IPS DF 6.9 (cell line): Measurements from ENCODE around the gene LTF.
A peak's percentile ranks its signal among the peaks of the same experiment; 100 is the strongest.

Experiments used
- DNase-seq: peaks from one replicate; pipeline ENCODE4 v3.0.0-alpha.2; 2013; ENCODE audit warnings: low read depth, low spot score
- H3K27ac ChIP-seq: one replicate; pipeline ENCODE4 v1.5.1; 2013; ENCODE audit warnings: low read length, control low read depth
- H3K27me3 ChIP-seq: 2 replicates; pipeline ENCODE4 v1.6.1; 2013; ENCODE audit warnings: mild to moderate bottlenecking, low read length; ENCODE audit not compliant: control insufficient read depth, insufficient read depth
- H3K36me3 ChIP-seq: 2 replicates; pipeline ENCODE4 v1.6.1; 2013; ENCODE audit warnings: low read length; ENCODE audit not compliant: control insufficient read depth, insufficient read depth
- H3K4me1 ChIP-seq: 2 replicates; pipeline ENCODE4 v1.6.1; 2013; ENCODE audit warnings: low read length; ENCODE audit not compliant: control insufficient read depth, insufficient read depth
- H3K4me3 ChIP-seq: 2 replicates; pipeline ENCODE4 v1.5.1; 2013; ENCODE audit warnings: mild to moderate bottlenecking, low read length
- H3K9me3 ChIP-seq: 2 replicates; pipeline ENCODE4 v1.6.1; 2013; ENCODE audit warnings: low read length, inconsistent platforms; ENCODE audit not compliant: control insufficient read depth, insufficient read depth
- WGBS: extraction: QIAGEN DNeasy Blood & Tissue Kit; methylation state at CpG from one replicate; pipeline ENCODE4 v1.1.7; 2013; ENCODE audit warnings: mixed read lengths, missing lambda C conversion rate; ENCODE audit not compliant: insufficient read length, insufficient coverage; 5-methylcytosine and 5-hydroxymethylcytosine counted together

Gene LTF

GRCh38 chr3:46490338-46491084, 25.8 kb upstream of the LTF start:
- no peaks in the 10 kb centered on the region for H3K27me3 ChIP-seq
- H3K4me3 ChIP-seq, result no peak overlapping the region
- H3K9me3 ChIP-seq, result no peaks in the 10 kb centered on the region
- no peaks in the 10 kb centered on the region for H3K36me3 ChIP-seq
- no peak overlapping the region for H3K27ac ChIP-seq
- no CpG with 5 or more reads among the region's 6 CpGs for WGBS
- DNase-seq, result no peak
- peaks cover 6% of the 10 kb centered on the region for H3K4me1 ChIP-seq

DNA sequence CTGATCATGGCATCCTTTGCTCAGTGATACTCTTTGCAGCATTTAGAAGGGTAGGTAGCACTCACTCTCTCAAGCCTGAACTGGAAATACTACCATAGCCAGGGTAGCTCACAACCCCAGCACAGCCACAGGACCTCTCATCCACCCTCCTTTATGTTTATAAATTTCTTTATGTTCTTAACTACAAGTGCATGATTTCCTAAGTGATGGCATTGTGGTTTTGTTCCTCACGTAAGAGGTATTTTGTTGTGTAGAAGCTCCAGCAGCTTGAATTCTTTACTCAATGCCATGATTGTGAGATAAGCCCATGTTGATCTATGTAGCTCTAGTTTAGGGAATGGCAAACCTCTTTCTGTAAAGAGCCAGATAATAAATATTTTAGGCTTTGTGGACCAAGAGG, 25.2 kb upstream of the LTF start:
- Histone ChIP-seq H3K27ac (no peak overlapping the region), H3K36me3 (no peaks in the 10 kb centered on the region), H3K27me3 (no peaks in the 10 kb centered on the region), H3K9me3 (no peaks in the 10 kb centered on the region), H3K4me3 (no peak overlapping the region), H3K4me1 (peaks cover 6% of the 10 kb centered on the region)
- no peak for DNase-seq
- WGBS, result no CpG with 5 or more reads among the region's 1 CpG

GRCh38 chr3:46489381-46489780, 24.7 kb upstream of the LTF start:
- Histone ChIP-seq H3K4me3 (no peak overlapping the region), H3K9me3 (no peaks in the 10 kb centered on the region), H3K27me3 (no peaks in the 10 kb centered on the region), H3K4me1 (peaks cover 6% of the 10 kb centered on the region), H3K36me3 (no peaks in the 10 kb centered on the region), H3K27ac (no peak overlapping the region)
- whole genome bisulfite sequencing, result no CpG with 5 or more reads among the region's 4 CpGs
- DNase-seq, result no peak

DNA sequence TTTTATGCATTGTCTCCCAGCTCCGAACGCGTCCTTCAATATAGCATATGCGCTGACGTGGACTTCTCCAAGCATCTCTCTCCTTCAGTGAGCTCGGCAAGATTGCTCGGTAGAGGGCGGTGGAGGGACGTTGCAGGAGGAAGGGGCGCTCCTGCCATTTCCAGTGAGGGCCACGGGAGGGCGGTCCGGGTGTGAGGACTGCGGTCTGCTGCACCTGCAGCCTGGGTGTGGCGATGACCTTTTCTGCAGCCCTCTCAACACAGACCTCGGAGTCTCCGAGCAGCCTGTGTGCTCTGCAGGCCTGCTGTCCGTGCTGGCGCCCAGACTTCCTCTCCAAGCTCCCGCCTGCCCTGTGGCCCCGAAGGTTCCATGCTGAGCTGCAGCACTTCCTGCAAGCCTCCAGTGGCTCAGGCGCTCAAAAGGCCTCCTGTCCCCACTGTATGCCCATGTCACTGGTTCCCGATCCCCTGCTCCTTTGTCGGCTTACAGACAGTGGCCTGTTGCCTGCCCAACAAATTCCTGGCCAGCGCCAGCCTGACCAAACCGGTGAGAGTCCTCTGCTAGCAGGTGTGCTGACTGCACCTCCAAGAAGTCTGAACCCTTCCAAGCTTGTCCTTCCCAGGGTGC, 24.1 kb upstream of the LTF start:
- Histone ChIP-seq H3K4me3 (no peak overlapping the region), H3K9me3 (no peaks in the 10 kb centered on the region), H3K27me3 (no peaks in the 10 kb centered on the region), H3K4me1 (peaks cover 6% of the 10 kb centered on the region), H3K36me3 (no peaks in the 10 kb centered on the region), H3K27ac (no peak overlapping the region)
- peak; percentile 93 for DNase-seq
- no CpG with 5 or more reads among the region's 26 CpGs for WGBS

- DNase-seq, result no peak
- WGBS, result no CpG with 5 or more reads among the region's 4 CpGs
- no peak overlapping the region for H3K27ac ChIP-seq
- H3K36me3 ChIP-seq, result no peaks in the 10 kb centered on the region
- no peaks in the 10 kb centered on the region for H3K9me3 ChIP-seq
- peaks cover 6% of the 10 kb centered on the region for H3K4me1 ChIP-seq
- H3K27me3 ChIP-seq, result no peaks in the 10 kb centered on the region
- H3K4me3 ChIP-seq, result no peak overlapping the region
These were observed 21.1 kb upstream of the LTF start for GRCh38 chr3:46485779-46486175.

- Histone ChIP-seq H3K4me3 (no peak overlapping the region), H3K36me3 (no peaks in the 10 kb centered on the region), H3K9me3 (no peaks in the 10 kb centered on the region), H3K27me3 (no peaks in the 10 kb centered on the region), H3K27ac (no peak overlapping the region), H3K4me1 (peaks cover 6% of the 10 kb centered on the region)
- DNase-seq, result no peak
- WGBS, result no CpG with 5 or more reads among the region's 10 CpGs
These were observed 20.4 kb upstream of the LTF start for GRCh38 chr3:46484911-46485778.

DNA sequence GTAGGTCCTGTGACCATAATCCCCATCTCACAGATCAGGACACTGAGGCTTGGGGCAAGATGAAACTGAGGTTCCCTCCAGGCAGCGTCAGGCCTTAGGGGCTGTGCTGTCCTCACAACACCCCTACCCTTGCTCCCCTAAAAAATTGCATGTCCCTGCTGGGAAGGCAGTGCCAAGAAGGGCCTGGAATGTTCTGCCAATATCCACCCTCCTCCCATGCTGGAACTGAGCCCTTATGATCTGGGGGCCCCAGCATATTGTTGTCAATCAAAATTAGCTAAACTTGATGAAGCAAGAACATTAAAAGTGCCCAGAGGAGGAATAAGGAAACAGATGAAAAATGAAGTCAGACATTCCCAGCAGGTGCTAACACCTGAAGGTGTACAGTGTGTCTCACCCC, 19.7 kb upstream of the LTF start:
- no peak for DNase-seq
- no CpG with 5 or more reads among the region's 1 CpG for WGBS
- peaks cover 4% of the 10 kb centered on the region for H3K4me1 ChIP-seq

DNA sequence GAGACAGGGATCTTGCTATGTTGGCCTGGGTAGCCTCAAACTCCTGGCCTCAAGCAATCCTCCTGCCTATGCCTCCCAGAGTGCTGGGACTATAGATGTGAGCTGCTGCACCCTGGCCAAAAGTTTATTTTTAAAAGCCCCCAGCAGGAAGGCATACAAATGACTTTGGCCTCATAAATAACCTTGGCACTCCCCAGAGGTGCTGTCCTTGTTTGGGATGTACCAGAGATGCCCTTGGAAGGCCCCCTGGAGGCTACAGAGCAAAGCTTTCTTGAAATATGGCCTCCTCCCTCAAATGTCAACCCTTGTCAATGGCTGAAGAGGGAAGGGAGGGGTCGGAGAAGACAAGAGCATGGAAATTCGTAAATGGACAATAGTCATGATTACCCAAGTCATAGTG, 19.1 kb upstream of the LTF start:
- Histone ChIP-seq H3K27ac (no peak overlapping the region), H3K36me3 (no peaks in the 10 kb centered on the region), H3K27me3 (no peaks in the 10 kb centered on the region), H3K4me3 (no peak overlapping the region), H3K9me3 (no peaks in the 10 kb centered on the region), H3K4me1 (no peaks in the 10 kb centered on the region)
- no CpG with 5 or more reads among the region's 2 CpGs for WGBS
- no peak for DNase-seq

More for the DNA sequence above, 19.7 kb upstream of the LTF start:
- no peak overlapping the region for H3K4me3 ChIP-seq
- no peaks in the 10 kb centered on the region for H3K27me3 ChIP-seq
- no peaks in the 10 kb centered on the region for H3K36me3 ChIP-seq
- H3K27ac ChIP-seq, result no peak overlapping the region
- H3K9me3 ChIP-seq, result no peaks in the 10 kb centered on the region

DNA sequence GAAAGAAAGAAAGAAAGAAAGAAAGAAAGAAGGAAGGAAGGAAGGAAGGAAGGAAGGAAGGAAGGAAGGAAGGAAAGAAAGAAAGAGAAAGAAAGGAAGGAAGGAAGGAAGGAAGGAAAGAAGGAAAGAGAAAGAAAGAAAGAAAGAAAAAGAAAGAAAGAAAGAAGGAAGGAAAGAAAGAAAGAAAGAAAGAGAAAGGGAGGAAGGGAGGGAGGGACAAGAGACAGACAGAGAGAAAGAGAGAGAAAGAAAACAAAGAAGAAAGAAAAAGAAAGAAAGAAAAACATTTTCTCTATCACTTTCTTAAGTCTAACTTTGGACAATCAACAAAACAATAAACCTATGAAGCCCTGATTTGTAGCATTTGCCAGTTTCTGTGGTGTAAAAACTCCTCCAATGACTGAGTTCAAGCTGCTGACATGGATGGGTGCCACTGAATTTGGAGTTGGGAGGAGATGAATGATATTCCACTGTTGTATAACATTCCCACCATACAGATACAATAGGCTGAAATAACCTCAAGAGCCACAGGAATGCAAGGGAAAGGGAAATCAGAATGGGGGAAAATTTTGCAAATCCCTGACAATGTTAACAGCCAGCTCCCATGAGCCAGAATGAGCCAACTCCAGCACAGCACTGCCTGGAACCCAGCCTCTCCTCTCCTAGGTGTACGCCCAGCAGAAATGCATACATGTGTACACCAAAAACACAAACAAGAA, 18.1 kb upstream of the LTF start:
- Histone ChIP-seq H3K9me3 (no peaks in the 10 kb centered on the region), H3K27ac (no peak overlapping the region), H3K27me3 (no peaks in the 10 kb centered on the region), H3K4me3 (no peak overlapping the region), H3K36me3 (no peaks in the 10 kb centered on the region), H3K4me1 (no peaks in the 10 kb centered on the region)
- no CpG with 5 or more reads among the region's 1 CpG for WGBS
- no peak for DNase-seq

- no peak for DNase-seq
These were observed 16.9 kb upstream of the LTF start for GRCh38 chr3:46481636-46482035.

More at GRCh38 chr3:46481636-46482035, 16.9 kb upstream of the LTF start:
- WGBS, result no CpG with 5 or more reads among the region's 4 CpGs
- Histone ChIP-seq H3K27me3 (no peaks in the 10 kb centered on the region), H3K9me3 (no peaks in the 10 kb centered on the region), H3K4me3 (no peak overlapping the region), H3K36me3 (no peaks in the 10 kb centered on the region), H3K27ac (no peak overlapping the region), H3K4me1 (no peaks in the 10 kb centered on the region)
